Parathyroid adenoma (tissue), 2 donors: Measurements from ENCODE around the gene METAP1.

Experiments used
- H2AFZ ChIP-seq: fragments of 300-600 bp; sonication (generic); one replicate; pipeline ENCODE4 v1.7.0; 2017; ENCODE audit warnings: antibody characterized with exemption, mild to moderate bottlenecking
- H3K27ac ChIP-seq: fragments of 300-600 bp; sonication (generic); one replicate; pipeline ENCODE4 v1.7.0; 2017
- H3K27me3 ChIP-seq: fragments of 300-600 bp; sonication (generic); one replicate; pipeline ENCODE4 v1.7.0; 2017; ENCODE audit warnings: low read length; ENCODE audit not compliant: control insufficient read depth, insufficient read depth
- H3K36me3 ChIP-seq: fragments of 300-600 bp; sonication (generic); one replicate; pipeline ENCODE4 v1.7.0; 2017; ENCODE audit warnings: low read length; ENCODE audit not compliant: control insufficient read depth, insufficient read depth
- H3K4me1 ChIP-seq: fragments of 300-600 bp; sonication (generic); one replicate; pipeline ENCODE4 v1.7.0; 2017; ENCODE audit warnings: control low read depth
- H3K4me2 ChIP-seq: fragments of 300-600 bp; sonication (generic); one replicate; pipeline ENCODE4 v1.7.0; 2017; ENCODE audit warnings: low read length
- H3K4me3 ChIP-seq: fragments of 300-600 bp; sonication (generic); one replicate; pipeline ENCODE4 v1.7.0; 2017; ENCODE audit warnings: low read depth, low read length
- H3K79me2 ChIP-seq: fragments of 300-600 bp; sonication (generic); one replicate; pipeline ENCODE4 v1.7.0; 2017; ENCODE audit warnings: control low read depth
- H3K9ac ChIP-seq: fragments of 300-600 bp; sonication (generic); one replicate; pipeline ENCODE4 v1.7.0; 2017; ENCODE audit warnings: mild to moderate bottlenecking
- H3K9me3 ChIP-seq: fragments of 300-600 bp; sonication (generic); one replicate; pipeline ENCODE4 v1.7.0; 2017; ENCODE audit warnings: low read length; ENCODE audit not compliant: control insufficient read depth
- TF ChIP-seq, protein P1 (sequence below): fragments of 300-600 bp; sonication (generic); IDR thresholded peaks from one replicate; pipeline ENCODE4 v1.7.0; 2017; ENCODE audit warnings: antibody characterized with exemption, mild to moderate bottlenecking
- donor health status: primary hyperparathyroidism.

The METAP1 gene

DNA sequence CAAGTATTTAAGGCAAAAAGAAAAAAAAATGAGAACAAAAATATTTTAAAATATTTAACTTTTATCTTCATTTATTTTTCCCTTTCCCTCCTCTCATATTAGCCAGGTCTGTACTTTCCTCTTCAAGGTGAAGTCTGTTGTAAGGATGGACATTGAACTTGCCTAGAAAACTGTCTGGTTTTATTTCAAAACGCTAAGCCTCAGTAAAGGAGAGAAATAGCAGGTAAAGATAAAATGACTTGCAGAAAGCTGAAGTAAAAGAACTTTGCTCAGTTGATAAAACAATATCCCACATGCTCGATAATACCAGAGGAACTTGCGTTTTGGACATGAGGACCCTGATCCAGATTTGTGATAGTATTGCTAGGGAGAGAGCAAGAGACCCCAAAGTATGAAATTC lies 28.6 kb upstream of the METAP1 start:
- Histone ChIP-seq H2AFZ (no peak overlapping the region), H3K36me3 (no peaks in the 10 kb centered on the region), H3K9me3 (no peaks in the 10 kb centered on the region), H3K4me3 (no peak overlapping the region), H3K4me1 (no peaks in the 10 kb centered on the region), H3K79me2 (no peaks in the 10 kb centered on the region), H3K9ac (no peak overlapping the region), H3K27ac (no peak overlapping the region), H3K4me2 (no peak overlapping the region), H3K27me3 (no peaks in the 10 kb centered on the region)
- TF ChIP-seq, protein P1, sequence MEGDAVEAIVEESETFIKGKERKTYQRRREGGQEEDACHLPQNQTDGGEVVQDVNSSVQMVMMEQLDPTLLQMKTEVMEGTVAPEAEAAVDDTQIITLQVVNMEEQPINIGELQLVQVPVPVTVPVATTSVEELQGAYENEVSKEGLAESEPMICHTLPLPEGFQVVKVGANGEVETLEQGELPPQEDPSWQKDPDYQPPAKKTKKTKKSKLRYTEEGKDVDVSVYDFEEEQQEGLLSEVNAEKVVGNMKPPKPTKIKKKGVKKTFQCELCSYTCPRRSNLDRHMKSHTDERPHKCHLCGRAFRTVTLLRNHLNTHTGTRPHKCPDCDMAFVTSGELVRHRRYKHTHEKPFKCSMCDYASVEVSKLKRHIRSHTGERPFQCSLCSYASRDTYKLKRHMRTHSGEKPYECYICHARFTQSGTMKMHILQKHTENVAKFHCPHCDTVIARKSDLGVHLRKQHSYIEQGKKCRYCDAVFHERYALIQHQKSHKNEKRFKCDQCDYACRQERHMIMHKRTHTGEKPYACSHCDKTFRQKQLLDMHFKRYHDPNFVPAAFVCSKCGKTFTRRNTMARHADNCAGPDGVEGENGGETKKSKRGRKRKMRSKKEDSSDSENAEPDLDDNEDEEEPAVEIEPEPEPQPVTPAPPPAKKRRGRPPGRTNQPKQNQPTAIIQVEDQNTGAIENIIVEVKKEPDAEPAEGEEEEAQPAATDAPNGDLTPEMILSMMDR, result no peak

DNA sequence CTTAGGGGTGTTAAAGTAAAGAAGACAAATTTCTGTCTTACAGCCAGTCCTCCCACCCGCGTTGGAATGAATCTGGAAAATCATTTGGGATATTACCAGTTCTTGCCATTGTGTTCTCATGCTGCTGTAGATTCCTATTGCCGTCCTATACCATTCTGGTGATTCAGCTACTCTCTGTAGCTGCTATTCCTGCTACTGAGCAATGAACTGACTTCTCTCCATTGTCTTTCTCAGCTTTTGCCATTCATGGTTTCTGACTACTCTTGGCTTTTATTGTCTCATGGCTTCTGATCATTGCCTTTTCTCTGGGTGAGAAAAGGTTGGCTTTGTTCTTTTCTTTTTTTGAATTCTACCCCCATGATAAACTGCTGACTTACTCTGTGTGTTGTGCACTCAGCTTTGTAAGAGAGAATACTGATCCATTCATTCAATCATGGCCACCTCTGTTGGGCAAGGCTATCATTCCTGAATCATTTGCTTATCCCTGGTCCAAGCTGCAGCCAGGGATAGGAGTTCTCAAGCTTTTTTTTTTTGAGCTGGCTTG lies 27.7 kb upstream of the METAP1 start:
- Histone ChIP-seq H3K27ac (no peak overlapping the region), H3K9me3 (no peaks in the 10 kb centered on the region), H3K79me2 (no peaks in the 10 kb centered on the region), H3K36me3 (no peaks in the 10 kb centered on the region), H2AFZ (no peak overlapping the region), H3K4me2 (no peak overlapping the region), H3K4me3 (no peak overlapping the region), H3K9ac (no peak overlapping the region), H3K27me3 (no peaks in the 10 kb centered on the region), H3K4me1 (no peaks in the 10 kb centered on the region)
- TF ChIP-seq, protein P1, result no peak

DNA sequence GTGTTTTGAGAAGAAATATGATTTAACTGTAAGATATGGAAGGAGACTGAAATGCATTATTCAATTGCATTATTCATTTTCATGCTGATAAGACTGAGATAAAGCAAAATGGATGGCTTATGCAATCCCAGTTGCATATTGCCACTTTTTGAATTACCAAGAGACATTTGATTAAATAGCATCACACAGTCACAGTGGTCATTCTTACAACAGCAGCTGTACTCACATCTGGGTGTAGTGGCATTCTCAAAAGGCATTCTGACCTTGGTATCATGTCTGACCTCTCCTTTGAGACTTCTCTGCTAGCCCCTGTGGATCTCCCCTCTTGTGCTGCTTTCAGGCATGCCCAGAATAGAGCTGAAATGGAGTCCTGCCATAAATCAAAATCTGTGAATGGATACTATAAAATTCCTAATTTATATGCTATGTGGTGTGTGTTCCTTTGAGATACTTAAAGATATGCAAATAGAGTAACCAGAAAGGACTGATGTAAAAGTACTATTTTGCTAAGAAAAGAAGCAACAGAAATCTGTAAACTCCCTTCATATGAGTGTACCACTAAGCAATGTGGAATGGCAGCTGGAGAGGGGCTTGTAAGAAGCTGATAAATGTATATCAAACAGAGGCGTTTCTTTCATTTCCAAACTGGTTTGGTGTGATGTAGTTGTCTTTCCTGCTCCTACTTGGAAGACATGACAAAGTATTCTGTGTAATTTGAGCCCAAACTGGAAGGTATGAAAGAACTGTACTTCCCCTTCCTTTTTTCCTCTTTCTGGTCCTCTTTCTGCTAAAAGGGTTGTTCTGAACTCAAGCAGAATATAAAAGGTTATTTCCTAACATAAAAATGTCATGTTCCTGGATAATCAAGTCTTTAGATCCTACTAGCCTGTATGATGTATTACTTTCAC lies 25.4 kb upstream of the METAP1 start:
- Histone ChIP-seq H3K4me1 (no peaks in the 10 kb centered on the region), H3K4me2 (no peak overlapping the region), H3K4me3 (no peak overlapping the region), H3K9me3 (no peaks in the 10 kb centered on the region), H3K9ac (no peak overlapping the region), H2AFZ (no peak overlapping the region), H3K79me2 (no peaks in the 10 kb centered on the region), H3K36me3 (no peaks in the 10 kb centered on the region), H3K27me3 (no peaks in the 10 kb centered on the region), H3K27ac (no peak overlapping the region)
- TF ChIP-seq, protein P1, result no peak

DNA sequence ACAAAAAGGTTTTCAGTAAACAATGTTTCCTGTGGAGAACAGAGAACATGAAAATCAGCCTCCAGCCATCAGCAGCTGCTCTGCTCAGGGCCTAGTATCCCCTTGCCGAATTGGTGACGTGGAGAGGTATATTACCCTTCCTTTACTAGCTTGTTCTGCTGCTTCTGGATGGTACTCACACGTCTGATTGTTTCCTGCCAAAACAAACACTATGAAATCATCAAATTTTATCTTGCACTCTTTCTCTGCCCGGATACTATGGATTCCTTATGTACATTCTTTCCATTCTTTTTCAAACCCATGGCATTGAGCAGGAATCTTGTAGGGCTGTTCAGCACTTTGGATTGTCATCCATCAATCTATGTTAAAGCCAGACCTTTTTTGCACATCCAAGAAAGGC lies 18.8 kb upstream of the METAP1 start:
- Histone ChIP-seq H3K27ac (no peak overlapping the region), H3K9me3 (no peaks in the 10 kb centered on the region)

More for the DNA sequence above, 18.8 kb upstream of the METAP1 start:
- Histone ChIP-seq H3K36me3 (no peaks in the 10 kb centered on the region), H3K4me1 (no peaks in the 10 kb centered on the region), H2AFZ (no peak overlapping the region), H3K4me2 (no peak overlapping the region), H3K27me3 (no peaks in the 10 kb centered on the region), H3K79me2 (no peaks in the 10 kb centered on the region), H3K9ac (no peak overlapping the region), H3K4me3 (no peak overlapping the region)
- TF ChIP-seq, protein P1, result no peak
